Lower lobe of right lung (tissue), 2 donors: ENCODE results near the gene TTLL11. TPM values are rescaled to one million over a fixed set of nuclear protein-coding genes. Genes with fewer than 3 reads are reported as not detected.

Experiments used
- ATAC-seq, 2 donors: fragments of 200-7000 bp; cut with Tn5 transposase; one replicate each; pipeline ENCODE4 v1.9.1; 2020 to 2022; ENCODE audit warnings: mild to moderate bottlenecking in 2 of 2, moderate library complexity in 2 of 2
- DNase-seq: peaks from one replicate; pipeline ENCODE4 v3.0.0-alpha.2; 2020
- H3K27ac ChIP-seq: fragments of 200-600 bp; one replicate; pipeline ENCODE4 v1.8.0; 2022
- H3K27me3 ChIP-seq: fragments of 200-600 bp; one replicate; pipeline ENCODE4 v1.8.0; 2022; ENCODE audit warnings: low read depth
- H3K36me3 ChIP-seq: fragments of 200-600 bp; one replicate; pipeline ENCODE4 v1.8.0; 2022; ENCODE audit warnings: mild to moderate bottlenecking
- H3K4me1 ChIP-seq: fragments of 200-600 bp; one replicate; pipeline ENCODE4 v1.8.0; 2022
- H3K4me3 ChIP-seq: fragments of 200-600 bp; one replicate; pipeline ENCODE4 v1.8.0; 2022; ENCODE audit warnings: mild to moderate bottlenecking
- H3K9me3 ChIP-seq: fragments of 200-600 bp; one replicate; pipeline ENCODE4 v1.8.0; 2022
- intact Hi-C: fragments of 100-400 bp; cut with DNase I; formaldehyde crosslinking; loops from one replicate; pipeline ENCODE4 v1.11.0; 2022
- total RNA-seq: library from RNA; stranded (reverse); fragmentation: NEBNext Ultra II Directional; extraction: Animal tissue kit (Norgen Biotek cat#: 25700); gene quantifications from one replicate; pipeline ENCODE4 v1.2.1, GENCODE V29; 2021
- TF ChIP-seq, protein P1 (sequence below): fragments of 200-600 bp; IDR thresholded peaks from one replicate; pipeline ENCODE4 v1.8.0; 2022; ENCODE audit warnings: antibody characterized with exemption, mild to moderate bottlenecking
- donor health status: DM: no; HTN: yes; CAD: no; lungs with severe emphysema.

TTLL11 gene
- total RNA-seq, 1 donor from 2014 or later, result 11.7 TPM

DNA sequence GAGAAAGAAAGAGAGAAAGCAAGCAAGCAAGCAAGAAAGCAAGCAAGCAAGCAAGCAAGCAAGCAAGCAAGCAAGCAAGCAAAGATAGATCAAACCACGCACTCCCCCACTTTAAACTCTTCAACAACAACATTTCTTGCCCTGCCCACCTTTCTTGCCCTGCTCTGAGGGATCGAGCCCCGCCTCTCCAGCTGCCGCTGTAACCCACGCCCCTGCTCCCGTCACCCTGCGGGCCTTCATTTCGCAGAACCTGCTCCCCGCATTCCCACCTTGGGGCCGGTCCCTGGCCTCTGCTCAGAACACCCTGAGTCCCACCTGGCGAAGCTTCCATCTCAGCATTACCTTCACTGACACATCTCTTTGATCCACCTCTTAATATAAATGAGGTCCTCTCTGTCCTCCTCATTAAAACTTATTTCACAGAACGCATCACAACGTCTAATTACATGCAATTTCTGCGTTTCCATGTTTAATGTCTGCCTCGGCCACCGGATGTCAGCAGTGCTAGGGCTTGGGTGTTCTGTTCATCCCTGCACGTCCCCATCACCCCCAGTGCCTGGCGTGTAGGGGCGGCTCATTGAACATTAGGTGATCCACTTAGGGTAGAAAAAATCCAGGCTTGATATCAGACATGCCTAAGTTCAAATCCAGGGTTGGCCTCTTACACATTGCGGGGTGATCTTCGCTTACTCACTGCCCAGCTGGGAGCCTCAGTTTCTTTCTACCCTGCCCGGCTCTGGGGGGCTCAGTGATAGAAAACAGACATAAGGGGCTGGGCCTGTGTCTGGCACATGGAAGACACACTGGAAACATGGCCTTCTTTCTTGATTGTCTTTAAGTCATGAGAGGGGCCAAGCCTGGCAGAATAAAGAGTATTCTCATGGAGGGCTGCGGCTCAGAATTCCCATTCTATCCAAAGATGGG, 254.1 kb downstream of the TTLL11 start:
- Histone ChIP-seq H3K9me3 (no peaks in the 10 kb centered on the region), H3K4me1 (no peaks in the 10 kb centered on the region), H3K27ac (no peak overlapping the region), H3K4me3 (no peak overlapping the region), H3K27me3 (no peaks in the 10 kb centered on the region), H3K36me3 (no peaks in the 10 kb centered on the region)
- no peak for ATAC-seq
- intact Hi-C loops, result no loop called here
- TF ChIP-seq, protein P1, sequence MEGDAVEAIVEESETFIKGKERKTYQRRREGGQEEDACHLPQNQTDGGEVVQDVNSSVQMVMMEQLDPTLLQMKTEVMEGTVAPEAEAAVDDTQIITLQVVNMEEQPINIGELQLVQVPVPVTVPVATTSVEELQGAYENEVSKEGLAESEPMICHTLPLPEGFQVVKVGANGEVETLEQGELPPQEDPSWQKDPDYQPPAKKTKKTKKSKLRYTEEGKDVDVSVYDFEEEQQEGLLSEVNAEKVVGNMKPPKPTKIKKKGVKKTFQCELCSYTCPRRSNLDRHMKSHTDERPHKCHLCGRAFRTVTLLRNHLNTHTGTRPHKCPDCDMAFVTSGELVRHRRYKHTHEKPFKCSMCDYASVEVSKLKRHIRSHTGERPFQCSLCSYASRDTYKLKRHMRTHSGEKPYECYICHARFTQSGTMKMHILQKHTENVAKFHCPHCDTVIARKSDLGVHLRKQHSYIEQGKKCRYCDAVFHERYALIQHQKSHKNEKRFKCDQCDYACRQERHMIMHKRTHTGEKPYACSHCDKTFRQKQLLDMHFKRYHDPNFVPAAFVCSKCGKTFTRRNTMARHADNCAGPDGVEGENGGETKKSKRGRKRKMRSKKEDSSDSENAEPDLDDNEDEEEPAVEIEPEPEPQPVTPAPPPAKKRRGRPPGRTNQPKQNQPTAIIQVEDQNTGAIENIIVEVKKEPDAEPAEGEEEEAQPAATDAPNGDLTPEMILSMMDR, result no peak
- DNase-seq, result no peak

DNA sequence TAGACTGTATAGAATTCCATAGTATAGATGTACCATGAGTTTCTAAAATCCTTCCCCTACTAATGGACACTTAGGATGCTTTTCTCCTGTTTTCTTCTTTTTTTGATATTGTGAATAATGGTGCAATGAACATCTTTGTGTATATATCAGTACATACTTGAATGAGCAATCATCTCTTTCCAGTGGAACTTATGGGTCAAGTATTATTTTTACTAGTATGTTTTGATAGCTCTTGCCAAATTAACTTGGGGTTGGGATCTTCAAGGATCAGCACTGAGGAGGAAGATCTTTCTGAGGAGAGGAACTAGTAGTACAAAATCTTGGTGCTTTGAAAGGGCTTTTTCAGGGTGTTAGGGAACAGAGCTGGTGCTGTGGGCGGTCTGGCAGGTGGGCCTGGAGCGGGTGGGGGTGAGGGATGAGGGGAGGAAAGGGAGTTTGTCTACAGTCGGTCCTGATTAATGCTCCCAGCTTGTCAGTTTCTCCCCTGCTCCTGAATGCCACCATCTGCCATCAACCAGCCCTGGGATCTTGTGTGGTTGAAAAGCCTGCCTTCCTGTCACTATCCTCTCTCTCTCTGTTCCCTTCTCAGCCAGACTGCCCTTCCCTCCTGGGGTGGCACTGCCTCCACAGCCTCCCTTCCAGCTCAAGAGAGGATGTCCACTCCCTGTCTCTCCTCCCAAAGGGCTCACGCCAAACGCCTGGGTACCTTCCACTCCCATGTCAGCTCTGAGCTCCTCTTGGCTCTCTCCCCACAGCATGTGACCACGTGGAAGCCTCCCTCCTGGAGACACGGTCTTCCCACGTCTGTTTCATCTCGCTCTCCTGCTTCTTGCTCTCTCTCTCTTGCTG, 255.8 kb downstream of the TTLL11 start:
- TF ChIP-seq, protein P1, result no peak
- Histone ChIP-seq H3K27me3 (no peaks in the 10 kb centered on the region), H3K4me1 (no peaks in the 10 kb centered on the region), H3K4me3 (no peak overlapping the region), H3K9me3 (no peaks in the 10 kb centered on the region), H3K36me3 (no peaks in the 10 kb centered on the region), H3K27ac (no peak overlapping the region)
- ATAC-seq, result no peak
- intact Hi-C loops, result no loop called here
- no peak for DNase-seq

DNA sequence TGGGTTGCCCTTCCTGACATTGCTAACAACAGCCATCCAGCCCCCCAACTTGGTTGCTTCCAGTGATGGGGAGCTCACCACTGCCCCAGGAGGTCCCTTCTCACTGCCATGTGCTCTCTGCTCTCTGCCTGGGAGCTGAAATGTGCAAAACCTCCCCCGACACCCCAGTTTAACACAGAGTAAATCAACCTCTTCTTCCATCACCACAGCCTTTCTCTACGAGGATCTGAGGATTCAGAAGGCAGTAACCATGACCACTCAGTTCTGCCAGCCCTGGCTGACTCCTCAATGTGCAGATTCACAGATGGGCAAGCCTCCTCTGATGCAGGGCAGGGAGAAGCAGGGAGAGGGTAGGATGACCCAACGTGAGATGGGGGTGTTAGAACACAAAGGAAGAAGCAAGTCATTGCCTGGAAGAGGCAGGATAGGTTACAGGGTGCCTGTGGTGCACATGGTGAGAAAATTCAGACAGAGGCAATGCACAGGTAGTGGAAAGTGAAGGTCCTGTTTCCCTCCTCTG, 256.7 kb downstream of the TTLL11 start:
- TF ChIP-seq, protein P1, result no peak

DNA sequence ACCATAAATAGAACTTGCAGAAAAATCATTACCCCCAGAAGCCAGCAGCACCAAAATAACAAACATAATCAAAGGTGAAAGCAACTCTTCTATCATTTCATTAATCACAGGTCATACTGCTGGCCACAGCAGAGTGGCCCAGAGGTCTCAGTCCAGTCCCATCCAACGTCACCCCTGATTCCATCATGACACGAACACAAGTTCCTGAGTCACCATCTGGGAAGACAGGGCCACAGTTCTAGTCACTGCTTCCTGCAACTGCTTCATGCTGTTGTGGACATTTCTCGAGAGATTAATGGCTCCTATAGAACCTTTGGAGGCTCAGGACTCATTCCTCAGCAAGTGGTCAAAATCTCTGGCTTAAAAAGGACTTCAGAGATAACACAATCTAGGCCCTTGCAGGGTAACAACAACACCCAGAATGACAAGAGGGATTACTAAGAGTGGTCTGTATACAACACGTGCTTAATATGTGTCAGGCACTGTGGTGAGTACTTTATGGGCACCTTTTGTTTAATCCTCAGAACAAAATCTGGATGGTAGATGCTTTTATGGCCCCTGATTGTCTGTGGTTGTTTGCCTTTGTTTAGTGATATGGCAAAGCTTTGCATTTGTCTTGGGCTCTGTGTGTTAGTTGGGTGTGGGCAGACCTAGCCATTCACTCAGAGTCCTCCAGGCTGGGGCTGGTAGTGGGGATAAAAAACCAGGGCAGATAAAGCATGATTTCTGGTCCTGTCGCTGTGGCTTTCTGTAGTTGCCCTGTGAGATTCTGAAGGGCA, 257.3 kb downstream of the TTLL11 start:
- Histone ChIP-seq H3K36me3 (no peaks in the 10 kb centered on the region), H3K27me3 (no peaks in the 10 kb centered on the region), H3K4me1 (no peaks in the 10 kb centered on the region), H3K27ac (no peak overlapping the region), H3K9me3 (no peaks in the 10 kb centered on the region), H3K4me3 (no peak overlapping the region)
- TF ChIP-seq, protein P1, result no peak
- intact Hi-C loops, result no loop called here
- ATAC-seq (no peak), DNase-seq (no peak)

More for the DNA sequence above, 256.7 kb downstream of the TTLL11 start:
- no peak for ATAC-seq
- DNase-seq, result no peak
- H3K27ac ChIP-seq, result no peak overlapping the region
- no peak overlapping the region for H3K4me3 ChIP-seq
- intact Hi-C loops, result no loop called here
- H3K9me3 ChIP-seq, result no peaks in the 10 kb centered on the region
- no peaks in the 10 kb centered on the region for H3K4me1 ChIP-seq
- H3K27me3 ChIP-seq, result no peaks in the 10 kb centered on the region
- H3K36me3 ChIP-seq, result no peaks in the 10 kb centered on the region

DNA sequence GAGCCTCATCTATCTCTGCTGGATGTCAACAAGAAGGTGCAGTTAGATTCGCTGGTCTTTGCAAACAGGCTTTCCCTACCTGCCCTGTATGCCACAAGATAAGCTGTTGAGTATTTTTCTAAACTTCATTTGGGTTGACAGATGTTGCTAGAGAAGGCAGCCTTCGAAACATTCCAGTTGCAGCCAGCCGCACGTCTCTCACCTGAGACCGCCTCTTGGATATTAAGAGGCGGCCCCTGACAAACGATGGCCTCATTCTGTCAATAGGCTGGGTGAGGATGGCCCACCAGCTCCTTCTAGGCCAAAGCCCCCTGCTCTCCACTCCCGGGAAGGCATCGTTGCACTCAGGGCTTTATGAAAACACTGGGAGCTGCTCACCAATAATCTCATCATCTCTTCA, 260.0 kb downstream of the TTLL11 start:
- DNase-seq, result no peak
- TF ChIP-seq, protein P1, result no peak
- Histone ChIP-seq H3K27ac (no peak overlapping the region), H3K36me3 (no peaks in the 10 kb centered on the region), H3K4me3 (no peak overlapping the region), H3K27me3 (no peaks in the 10 kb centered on the region), H3K4me1 (no peaks in the 10 kb centered on the region), H3K9me3 (no peaks in the 10 kb centered on the region)
- intact Hi-C loops, result no loop called here
- no peak for ATAC-seq
